ENCODE results near the gene NOL11.
"Not testable (repeated sequence)": the region's sequence is repeated elsewhere in the genome, so short reads cannot be mapped to it uniquely, and the experiment has no call there.

Gene NOL11

GRCh38 chr17:67752160-67752559 lies 34.4 kb downstream of the NOL11 start:
- DNase-seq (ENCODE audit: low read depth in 1 of 2, low spot score in 1 of 2): not testable (repeated sequence)

GRCh38 chr17:67753026-67753425 lies 35.3 kb downstream of the NOL11 start:
- DNase-seq (ENCODE audit: low read depth in 1 of 2, low spot score in 1 of 2): no peak

- no peak for DNase-seq (ENCODE audit: low read depth in 1 of 2, low spot score in 1 of 2)
These were observed 36.3 kb downstream of the NOL11 start for GRCh38 chr17:67754001-67754400.

GRCh38 chr17:67754686-67755085 lies 37.0 kb downstream of the NOL11 start:
- not testable (repeated sequence) for DNase-seq (ENCODE audit: low read depth in 1 of 2, low spot score in 1 of 2)

- not testable (repeated sequence) for DNase-seq (ENCODE audit: low read depth in 1 of 2, low spot score in 1 of 2)
These were observed 39.0 kb downstream of the NOL11 start for GRCh38 chr17:67756766-67757165.

GRCh38 chr17:67759355-67760171 lies 41.8 kb downstream of the NOL11 start:
- DNase-seq (ENCODE audit: low read depth in 1 of 2, low spot score in 1 of 2): no peak

- no peak for DNase-seq (ENCODE audit: low read depth in 1 of 2, low spot score in 1 of 2)
These were observed 47.9 kb downstream of the NOL11 start for GRCh38 chr17:67765623-67766022.

GRCh38 chr17:67769231-67769630 lies 51.5 kb downstream of the NOL11 start:
- DNase-seq (ENCODE audit: low read depth in 1 of 2, low spot score in 1 of 2): no peak

GRCh38 chr17:67770539-67770938 lies 52.8 kb downstream of the NOL11 start:
- no peak for DNase-seq (ENCODE audit: low read depth in 1 of 2, low spot score in 1 of 2)

- DNase-seq (ENCODE audit: low read depth in 1 of 2, low spot score in 1 of 2): no peak
These were observed 54.9 kb downstream of the NOL11 start for GRCh38 chr17:67772679-67773078.

GRCh38 chr17:67773246-67773645 lies 55.5 kb downstream of the NOL11 start:
- no peak for DNase-seq (ENCODE audit: low read depth in 1 of 2, low spot score in 1 of 2)

GRCh38 chr17:67779098-67779672 lies 61.4 kb downstream of the NOL11 start:
- no peak for DNase-seq (ENCODE audit: low read depth in 1 of 2, low spot score in 1 of 2)

- DNase-seq (ENCODE audit: low read depth in 1 of 2, low spot score in 1 of 2): no peak
These were observed 66.8 kb downstream of the NOL11 start for GRCh38 chr17:67784364-67785121.

- DNase-seq (ENCODE audit: low read depth in 1 of 2, low spot score in 1 of 2): no peak
These were observed 67.4 kb downstream of the NOL11 start for GRCh38 chr17:67785122-67785477.

- DNase-seq (ENCODE audit: low read depth in 1 of 2, low spot score in 1 of 2): no peak
These were observed 67.8 kb downstream of the NOL11 start for GRCh38 chr17:67785504-67785903.
